ENCODE data around the gene CPNE5.

DNA sequence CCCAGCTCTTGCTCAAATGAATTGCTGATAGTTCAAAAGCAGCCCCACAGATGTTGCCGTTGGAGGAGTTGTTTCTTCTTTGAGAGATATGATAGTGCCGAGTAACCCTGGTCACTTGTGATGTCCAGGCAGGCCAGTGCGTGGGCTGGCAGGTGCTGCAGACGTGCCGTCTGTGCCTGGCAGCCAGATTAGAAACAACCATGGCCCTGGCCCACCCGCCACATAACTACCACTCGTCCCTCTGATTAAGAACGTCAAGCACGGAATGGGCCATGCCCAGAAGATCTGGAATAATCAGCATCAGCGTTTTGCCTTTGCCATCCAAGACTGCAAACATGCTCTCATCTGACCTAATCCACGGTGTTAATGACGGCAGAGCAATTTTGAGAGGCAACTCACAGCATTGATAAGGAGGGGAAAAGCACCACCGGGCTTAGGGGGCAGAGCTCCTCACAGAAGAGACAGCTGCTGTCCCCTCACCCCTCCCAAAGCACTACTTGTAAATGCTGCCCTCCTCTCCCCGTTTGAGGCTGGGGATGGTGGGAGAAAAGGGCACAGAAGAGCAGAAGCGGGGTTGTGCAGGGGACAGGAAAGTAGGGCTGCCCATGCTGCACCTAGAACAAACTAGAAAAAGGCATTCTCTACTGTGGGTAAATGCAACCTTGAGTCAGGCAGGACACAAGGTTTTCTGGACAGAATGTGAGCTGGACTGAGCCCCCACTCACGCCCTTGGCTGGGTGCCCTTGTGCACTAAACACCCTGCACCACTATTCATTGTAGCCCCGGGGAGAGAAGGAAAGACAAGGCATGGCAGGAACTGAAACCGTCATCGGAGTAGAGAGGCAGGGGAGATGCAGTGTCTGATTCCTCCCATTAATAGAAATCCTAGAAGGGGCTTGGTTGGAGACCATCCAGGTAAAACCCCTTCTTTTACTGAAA lies 5.3 kb upstream of the CPNE5 start:
- no peak for TF ChIP-seq CTCF (IDR thresholded peaks at IDR 0.05; ENCODE audit: low read length)
- TF ChIP-seq EZH2 (optimal IDR thresholded peaks at IDR 0.05; ENCODE audit: low read depth, low read length): no peak

Measured in MM.1S (cell line).